Stimulated activated CD4-positive, alpha-beta T cell treated with anti-CD3 and anti-CD28 coated beads, Interleukin-15, amount 100 ng/mL, for 48 hours (primary cell): Measurements from ENCODE around the gene MILR1.
"Not testable (repeated sequence)": the region's sequence is repeated elsewhere in the genome, so short reads cannot be mapped to it uniquely, and the experiment has no call there.

Experiments used
- DNase-seq, 2 donors: peaks; one replicate each; pipeline ENCODE4 v3.0.0-alpha.2; 2020; ENCODE audit warnings: low read depth in 2 of 2

MILR1 gene

DNA sequence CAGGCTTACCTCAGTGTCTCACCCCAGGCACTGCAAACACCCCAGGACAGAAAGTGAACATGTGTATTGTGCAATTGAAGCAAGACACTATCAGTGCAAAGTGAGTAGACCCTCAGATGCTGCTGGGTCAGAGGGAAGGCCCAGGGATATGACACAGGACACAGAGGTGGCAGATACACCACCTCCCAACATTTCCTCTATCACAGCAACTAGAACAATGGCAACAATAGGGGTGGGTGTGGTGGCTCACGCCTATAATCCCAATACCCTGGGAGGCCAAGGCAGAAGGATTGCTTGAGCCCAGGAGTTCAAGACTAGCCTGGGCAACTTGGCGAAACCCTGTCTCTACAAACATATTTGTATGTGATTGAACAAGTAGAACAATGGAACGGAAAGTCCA, 22.5 kb downstream of the MILR1 start:
- DNase-seq = no peak

DNA sequence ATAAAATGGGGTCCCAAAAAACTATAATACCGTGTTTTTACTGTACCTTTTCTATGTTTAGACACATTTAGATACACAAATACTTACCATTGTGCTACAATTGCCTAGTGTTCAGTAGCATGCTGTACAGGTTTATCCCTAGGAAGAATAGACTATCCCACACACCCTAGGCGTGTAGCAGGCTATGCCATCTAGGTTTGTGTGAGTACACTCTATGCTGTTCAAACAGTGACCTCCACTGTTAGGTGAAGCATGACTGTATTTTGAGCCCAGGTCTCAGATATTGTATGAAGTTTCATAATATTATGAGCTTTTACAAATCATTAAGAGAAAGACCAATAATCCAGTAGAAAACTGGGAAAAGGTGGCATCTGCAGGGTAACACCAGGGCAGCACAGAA, 23.6 kb downstream of the MILR1 start:
- DNase-seq = no peak

DNA sequence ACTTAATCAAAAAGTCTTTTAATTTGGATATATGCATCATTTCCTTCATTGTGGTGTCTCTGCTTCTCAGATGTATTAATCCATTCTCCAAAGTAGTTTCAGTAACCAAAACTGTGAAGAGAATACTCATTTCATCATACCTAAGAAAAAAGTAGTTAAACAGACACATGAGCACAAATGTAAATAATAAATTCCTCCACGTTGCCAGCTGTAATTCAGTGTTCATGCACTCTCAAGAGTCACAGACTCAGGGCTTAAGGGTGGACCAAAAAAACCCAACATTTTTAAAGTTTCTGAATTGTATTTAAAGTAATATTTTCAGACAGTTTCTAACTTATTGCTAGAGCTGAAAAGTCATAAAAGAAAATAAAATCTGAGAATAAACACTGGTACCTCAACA, 28.9 kb downstream of the MILR1 start:
- DNase-seq = no peak

DNA sequence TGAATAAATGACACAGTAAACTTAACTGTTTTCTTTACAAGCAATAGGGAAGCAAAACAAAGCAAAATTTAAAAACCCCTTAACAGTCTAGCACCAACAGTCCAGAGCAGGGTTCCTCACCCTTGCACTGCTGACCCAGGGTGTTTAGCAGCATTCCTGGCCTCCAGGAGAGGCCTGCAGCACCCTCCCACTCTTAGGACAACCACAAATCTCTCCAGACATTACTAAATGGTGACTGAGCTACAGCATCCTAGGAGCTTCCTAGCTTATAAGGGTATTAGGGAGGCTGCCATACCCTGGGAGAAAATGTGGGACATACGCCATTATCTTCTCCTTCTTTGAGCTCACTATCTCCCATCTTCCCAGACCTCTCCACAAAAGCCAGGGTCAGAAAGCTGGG, 32.0 kb downstream of the MILR1 start:
- DNase-seq = no peak

DNA sequence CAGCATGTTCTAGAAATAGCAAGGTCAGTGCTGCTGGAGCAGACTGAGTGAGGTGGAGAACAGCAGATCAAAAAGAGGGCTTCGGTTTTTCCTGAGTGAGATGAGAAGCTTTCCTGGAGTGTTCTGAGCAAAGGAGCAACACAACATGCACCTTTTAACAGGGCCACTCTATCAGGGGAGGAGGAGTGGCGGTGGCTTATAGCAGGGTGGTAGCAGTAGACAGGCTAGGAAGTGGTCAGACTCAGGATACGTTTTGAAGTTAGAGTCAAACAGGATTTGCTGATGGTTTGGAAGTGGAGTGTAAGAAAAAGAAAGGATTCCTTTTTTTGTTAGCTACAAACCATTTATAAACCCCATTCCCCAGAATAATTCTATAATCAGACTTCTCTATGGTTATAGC, 35.5 kb downstream of the MILR1 start:
- no peak for DNase-seq

DNA sequence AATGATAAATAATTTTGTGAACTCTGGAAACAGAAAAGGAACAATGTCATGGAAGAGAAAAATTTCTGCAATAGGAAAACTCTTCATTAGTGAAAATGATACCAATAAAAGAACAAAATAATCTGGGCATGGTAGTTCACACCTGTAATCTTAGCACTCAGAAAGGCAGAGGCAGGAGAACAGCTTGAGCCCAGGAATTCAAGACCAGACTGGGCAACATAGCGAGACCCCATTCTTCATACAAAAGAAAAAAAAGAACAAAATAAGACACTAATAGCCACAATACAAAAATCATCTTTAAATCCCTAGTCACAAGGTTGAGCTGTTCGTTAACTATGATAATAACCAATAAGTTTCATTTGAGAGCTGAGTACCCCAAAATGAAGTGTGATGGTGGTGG, 39.4 kb downstream of the MILR1 start:
- DNase-seq = no peak

DNA sequence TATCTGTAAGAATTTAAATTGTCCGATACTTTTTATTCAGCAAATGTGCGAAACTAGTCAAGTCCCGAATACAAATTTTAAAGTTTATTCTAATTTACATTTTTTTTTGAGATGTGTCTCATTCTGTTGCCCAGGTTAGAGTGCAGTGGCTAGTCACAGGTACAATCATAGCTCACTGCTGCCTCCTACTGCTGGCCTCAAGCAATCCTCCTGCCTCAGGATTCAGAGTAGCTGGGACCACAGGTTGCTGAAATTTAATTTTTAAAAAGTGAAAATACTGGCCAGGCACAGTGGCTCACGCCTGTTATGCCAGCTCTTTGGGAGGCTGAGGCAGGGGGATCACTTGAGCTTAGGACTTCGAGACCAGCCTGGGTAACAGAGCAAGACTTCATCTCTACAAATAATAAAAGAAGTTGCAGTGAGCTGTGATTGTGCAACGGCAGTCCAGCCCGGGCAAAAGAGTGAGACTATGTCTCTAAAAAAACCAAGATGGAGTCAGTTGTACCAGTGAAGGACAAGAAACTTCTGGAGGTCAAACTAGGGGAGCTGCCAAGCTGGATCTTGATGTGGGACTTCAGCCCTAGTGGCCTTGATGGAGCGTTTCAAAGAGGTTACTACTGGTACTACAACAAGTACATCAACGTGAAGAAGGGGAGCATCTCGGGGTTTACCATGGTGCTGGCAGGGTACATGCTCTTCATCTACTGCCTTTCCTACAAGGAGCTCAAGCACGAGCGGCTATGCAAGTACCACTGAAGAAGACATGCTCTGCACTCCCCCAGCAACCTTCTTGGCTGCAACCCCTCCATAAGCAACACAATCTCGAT, 42.3 kb downstream of the MILR1 start:
- DNase-seq = peak; percentile 24 to 45

DNA sequence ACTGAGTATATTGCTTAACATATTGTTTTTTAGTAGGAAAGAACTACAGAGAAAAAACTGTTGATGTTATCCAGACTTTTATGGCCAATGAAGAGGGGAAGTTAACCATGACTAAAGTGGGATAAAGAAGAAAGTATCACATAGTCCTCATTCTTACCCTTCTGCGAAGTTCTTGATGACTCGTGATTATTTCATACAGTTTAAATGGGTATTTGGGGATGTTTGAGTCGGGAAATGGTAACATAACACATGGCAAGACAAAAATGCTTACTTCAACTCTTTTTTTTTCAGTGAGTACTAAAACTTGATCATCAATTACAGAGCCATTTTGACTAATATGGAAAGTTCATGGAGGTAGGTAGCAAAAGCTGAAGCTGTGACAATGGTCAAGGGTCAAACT, 43.1 kb downstream of the MILR1 start:
- DNase-seq = no peak

DNA sequence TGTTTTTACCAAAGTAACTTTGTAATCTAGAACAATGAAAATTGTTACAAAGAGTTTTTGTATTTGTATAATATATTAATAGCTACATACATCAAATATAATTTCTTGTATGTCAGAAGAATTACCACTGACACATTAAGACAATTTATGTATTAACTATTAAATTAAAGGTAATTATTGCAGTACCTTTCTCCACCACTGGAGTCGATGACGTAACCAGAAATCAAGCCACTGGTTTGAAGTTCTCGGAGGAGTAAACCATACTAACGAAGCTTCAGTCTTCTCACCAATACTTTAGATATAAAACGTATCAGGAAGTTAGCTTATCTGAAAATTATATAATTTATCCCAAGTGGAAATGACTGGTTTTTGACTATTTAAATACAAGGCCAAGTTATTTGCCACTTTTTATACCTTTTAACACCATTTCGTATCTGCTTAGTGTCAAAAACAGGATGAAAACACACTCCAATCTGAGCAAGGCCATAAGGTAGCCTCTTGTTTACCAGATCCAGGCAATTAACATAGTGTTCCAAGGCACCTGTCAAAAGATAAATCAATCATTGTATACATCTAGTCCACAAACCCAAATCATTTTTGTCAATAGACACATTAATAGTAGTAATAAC, 43.7 kb downstream of the MILR1 start:
- no peak for DNase-seq

DNA sequence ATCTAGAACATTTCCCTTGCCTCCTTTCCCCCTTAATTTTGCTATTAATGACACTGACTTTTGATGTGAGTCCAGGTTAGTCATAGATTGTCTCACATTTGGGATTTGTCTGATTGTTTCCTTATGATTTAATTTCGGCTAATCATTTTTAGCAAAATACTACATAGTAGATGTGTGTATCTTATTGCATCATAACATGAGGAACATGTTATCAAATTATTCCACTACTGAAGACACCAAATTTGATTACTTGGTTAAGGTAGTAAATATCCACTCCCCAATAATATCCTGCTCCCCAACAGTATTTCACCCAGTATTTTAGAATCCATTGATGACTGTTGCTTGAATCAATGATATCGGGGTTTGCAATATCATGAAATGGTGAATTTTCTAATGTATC, 45.2 kb downstream of the MILR1 start:
- DNase-seq = no peak

DNA sequence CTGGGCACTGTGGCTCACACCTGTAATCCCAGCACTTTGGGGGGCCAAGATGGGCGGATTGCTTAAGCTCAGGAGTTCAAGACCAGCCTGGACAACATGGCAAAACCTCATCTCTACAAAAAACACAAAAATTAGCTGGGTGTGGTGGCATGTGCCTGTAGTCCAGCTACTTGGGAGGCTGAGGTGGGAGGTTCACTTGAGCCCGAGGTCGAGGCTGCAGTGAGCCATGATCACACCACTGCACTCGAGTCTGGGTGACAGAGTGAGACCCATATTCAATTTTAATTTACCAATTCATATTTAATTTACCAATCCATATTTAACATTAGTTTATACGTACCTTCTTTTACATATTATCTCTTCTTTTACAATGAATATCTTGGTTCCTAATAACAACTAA, 46.4 kb downstream of the MILR1 start:
- not testable (repeated sequence) for DNase-seq

DNA sequence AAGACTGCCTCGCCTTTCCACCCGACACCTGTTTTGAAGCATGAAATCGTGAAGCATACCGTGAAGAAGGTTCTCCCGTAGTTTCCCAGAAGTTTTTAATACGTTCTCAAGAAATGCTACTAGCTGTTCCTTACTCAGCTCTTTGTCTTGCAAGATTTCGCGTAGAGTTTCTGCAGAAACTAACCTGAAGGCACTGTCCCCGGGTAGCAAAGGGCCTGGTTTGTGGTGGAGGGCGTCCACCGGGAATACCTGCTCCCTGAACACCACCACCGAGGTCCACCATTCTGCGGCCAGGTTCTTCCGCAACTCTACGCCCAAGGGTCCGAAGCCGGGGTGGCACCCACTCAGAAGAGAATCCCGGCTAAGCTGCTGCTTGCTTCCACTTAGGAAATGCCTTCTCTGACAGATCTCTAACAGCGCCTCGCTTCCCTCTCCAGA, 47.5 kb downstream of the MILR1 start:
- no peak for DNase-seq

DNA sequence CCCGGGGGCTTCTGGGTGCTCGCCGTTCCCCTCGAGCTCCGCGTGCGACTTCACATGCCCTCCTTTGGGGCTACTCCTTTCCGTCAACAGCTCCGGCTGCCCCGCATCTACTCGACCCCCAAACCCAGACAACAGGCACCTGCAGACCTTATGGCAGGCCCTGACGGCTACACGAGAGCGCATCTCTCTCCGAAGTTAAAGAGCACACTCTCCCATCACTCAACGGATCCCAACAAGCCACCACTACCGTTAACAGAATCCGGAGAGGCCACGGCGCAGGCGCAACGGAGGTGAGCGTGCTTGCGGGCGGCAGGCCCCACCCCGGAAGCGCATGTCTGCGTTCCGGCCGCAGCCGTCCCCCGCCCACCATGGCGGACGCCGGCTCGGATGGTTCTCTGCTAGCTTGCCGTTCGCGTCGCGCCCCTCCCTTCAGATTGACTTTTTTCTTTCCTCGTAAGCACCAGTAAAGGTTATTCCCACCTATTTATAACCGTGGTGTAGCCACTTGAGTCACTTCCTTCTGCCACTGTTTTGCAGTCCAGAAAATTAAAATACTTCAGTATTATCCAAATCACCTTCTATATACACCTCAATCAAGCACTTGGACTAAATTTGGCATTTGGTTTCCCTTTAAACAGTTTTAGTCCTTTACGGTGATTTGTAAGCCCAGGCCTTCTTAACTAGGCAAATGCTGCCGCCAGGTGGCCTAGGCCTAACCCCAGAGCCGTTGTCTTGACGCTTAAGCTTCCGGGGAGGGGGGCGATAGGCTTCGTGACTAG, 48.1 kb downstream of the MILR1 start, which contains the start of gene POLG2:
POLG2 (minus strand) TSS at position 269 of the 779 bp plus-strand sequence; CDS start at position 183, 86 bp downstream.
- DNase-seq = peak; percentile 90 to 92

DNA sequence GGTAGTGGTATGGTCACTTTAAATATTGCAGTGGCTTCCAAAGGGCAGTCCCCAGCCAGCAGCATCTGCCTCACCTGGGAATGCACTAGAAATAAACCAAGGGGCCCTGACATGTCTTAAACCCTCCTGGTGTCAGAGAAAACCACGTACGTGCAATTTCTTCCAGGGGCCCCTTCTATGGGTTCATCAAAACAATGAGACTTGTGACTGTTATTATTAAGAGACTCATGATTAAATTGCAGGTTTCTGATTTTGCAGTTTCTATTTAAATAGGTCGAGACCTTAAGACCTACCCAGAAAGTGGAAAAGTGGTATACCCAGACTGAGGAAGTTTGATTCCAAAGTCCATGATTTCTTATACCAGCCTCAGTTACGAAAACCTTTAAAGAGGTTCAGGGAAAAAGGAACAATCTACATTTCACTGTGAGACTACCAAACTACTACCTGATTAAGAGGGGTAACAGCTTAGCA, 48.7 kb downstream of the MILR1 start:
- no peak for DNase-seq

DNA sequence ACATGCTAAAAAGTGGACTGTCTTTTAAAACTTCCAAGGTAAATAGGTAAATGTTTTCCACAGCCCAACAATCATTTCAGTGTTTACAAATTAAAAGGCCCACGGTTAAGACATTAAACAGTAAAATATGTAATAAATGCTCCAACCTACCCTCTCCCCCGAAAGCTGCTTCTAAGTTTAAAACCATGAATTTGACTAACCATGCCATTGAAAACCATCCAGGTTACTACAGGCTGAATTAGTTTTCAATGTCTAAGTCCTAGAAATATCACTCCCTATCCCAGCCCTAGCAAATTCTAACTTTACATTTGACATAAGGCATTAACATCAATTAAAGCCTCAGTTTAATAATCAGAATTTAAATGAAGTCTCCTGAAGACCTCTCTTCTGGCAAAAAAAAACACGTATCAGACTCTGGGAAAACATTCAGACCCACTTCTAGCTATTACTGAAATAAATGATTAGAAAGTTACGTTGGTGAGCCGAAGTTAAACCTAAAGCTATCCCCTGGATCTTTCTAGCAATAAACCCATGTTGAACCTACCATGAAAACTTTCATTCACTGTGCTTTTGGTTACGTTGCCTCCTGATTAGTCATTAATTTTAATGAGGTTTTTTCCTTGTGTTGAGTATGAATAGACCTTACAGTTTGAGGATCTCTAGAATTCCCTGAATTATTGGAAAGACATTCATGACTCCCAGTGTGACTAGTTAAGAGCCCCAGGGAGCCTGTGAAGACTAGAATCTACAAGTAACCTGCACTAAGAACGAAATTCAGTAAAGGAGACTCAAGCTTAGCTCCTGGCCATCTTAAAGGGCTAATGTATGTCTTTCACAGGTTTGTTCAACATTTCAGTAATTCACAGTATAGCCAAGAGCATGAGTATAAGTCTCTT, 49.6 kb downstream of the MILR1 start:
- DNase-seq = no peak

DNA sequence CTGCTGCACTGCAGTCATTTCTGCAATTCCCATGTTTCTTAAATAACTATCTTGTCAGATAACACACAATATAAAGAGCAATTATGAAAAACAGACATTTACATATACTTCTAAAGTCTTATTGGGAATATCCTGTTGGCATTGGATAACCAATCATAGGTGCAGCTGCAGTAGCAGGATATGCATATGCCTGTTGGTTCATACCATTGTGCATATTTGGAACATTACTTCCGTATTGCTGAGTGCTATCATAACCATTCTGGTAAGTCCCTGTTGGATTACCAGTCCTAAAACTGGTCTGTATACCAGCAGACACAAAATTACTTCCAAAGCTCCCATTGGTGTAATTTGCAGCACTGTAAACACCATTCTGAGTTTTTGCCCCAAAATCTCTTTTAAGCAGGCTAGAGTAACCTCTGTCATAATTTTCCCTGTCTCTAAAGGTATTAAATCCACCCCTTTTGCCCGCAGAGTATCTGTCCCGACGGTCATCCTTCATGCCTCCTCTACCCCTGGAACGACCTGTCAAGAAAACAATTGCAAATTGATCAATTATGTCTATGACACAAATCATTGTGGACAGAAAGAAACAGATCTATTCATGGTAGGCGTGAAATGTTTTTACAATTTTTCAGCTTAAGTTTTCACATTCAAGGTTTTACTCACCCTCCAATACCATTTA, 51.0 kb downstream of the MILR1 start:
- DNase-seq = no peak

DNA sequence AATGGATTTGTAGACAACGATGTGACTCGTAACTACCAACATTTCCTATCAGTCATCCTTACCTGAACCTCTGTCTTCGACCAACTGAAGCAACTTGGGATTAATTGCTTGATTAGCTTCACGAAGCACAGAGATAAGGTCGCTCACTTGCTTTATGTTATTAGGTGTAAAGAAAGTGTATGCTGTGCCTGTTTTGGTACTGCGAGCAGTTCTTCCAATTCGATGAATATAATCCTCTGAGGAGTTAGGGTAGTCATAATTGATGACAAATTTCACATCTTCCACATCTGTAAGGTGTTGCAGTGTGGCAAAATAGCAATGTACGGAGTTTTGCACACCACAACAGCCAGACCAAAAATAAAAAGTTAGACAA, 51.6 kb downstream of the MILR1 start:
- no peak for DNase-seq

DNA sequence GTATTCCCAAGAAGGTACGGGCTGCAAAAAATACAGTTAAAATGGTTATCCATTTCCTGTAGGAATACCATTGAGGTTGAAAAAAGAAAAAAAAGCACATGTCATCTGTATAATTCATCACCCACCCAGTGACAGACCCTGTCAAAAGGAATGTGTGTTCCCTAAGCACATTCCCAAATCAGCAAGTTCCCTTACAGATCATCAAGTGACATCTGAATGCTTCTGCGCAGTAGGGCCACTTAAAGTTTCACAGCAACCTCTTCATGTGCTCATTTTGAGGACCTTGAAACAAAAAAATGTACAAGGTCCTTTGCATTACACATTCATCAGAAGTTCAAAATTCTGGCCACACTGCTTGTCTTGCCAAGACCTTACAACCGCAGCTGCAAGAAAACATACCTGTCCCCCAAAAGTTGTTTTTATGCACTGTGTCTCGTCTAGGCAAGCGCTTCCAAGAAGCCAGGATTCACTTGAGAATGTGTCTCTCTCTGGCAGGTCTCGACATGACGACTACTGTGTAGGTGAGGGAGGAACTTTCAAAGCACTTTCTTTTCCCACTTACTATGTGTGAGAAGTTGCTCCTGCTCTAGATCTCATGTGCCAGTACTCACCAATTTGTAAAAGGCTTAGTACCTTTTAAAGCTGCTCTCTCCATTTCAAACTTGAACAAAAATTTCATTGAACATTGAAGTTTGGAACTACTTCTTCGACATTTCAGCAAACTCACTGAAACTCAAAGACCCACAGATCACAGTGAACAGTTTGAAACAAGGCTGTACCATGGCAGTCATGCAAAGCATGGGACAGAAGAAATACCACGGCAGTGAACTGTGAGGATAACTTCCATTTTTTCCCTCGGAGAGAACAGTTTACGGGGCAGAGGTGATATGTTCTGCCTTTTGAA, 52.2 kb downstream of the MILR1 start:
- no peak for DNase-seq

DNA sequence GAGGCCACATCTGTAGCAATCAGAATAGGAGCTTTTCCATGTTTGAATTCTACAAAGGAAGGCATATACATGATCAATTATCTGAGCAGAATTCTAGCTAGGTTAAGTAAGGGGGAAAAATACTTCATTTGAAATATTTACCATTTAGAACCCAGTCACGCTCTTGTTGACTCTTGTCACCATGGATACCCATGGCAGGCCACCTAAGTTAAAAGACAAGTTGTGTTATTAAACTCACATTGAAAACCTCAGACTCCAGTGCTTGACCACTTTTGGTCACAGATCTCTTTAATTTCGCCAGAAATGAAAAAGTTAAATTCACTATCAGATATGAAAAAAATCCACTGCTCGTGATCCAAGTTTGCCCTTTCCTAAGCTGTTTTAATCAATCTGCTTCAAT, 53.1 kb downstream of the MILR1 start:
- no peak for DNase-seq

DNA sequence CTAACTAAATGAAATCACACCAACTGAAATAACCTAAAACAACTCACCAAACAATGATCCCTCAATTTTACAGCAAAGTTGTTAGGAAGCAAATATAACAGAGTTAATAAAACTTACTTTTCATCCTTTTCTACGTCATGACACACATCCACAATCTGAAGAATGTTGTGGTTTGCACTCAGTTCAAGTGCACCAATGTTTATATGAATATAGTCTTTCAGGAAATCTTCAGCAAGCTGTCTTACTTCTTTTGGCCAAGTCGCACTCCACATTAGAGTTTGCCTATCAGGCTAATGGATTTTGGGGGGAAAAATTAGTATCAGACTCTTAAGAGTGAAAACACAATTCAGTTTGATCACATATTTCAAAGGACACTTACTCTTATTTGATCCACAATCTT, 53.9 kb downstream of the MILR1 start:
- DNase-seq = no peak
